Right atrium auricular region (tissue), 2 donors: Measurements from ENCODE around the gene DOCK1. TPM values are rescaled to one million over a fixed set of nuclear protein-coding genes. Genes with fewer than 3 reads are reported as not detected.

Experiments used
- DNase-seq: peaks from one replicate; pipeline ENCODE4 v3.0.0-alpha.2; 2019; ENCODE audit warnings: low spot score
- H3K27ac ChIP-seq, 2 donors: fragments of 200-600 bp; sonication (generic); 1 replicate in 1 of 2; 2 replicates in 1 of 2; pipeline ENCODE4 v1.5.1; 2016 to 2019
- H3K27me3 ChIP-seq, 2 donors: fragments of 200-600 bp; sonication (generic); one replicate each; pipeline versions ENCODE4 v1.5.1 to v1.6.0; 2017 to 2019
- H3K36me3 ChIP-seq: fragments of 200-600 bp; sonication (generic); one replicate; pipeline ENCODE4 v1.5.1; 2016
- H3K4me1 ChIP-seq, 2 donors: fragments of 200-600 bp; sonication (generic); one replicate each; pipeline versions ENCODE4 v1.5.1 to v1.6.0; 2017 to 2019
- H3K4me3 ChIP-seq, 2 donors: fragments of 200-600 bp; sonication (generic); 1 replicate in 1 of 2; 2 replicates in 1 of 2; pipeline ENCODE4 v1.5.1; 2017 to 2019; ENCODE audit warnings: mild to moderate bottlenecking in 1 of 2, moderate library complexity in 1 of 2
- H3K9me3 ChIP-seq, 2 donors: fragments of 200-600 bp; sonication (generic); one replicate each; pipeline ENCODE4 v1.5.1; 2019
- total RNA-seq, 2 donors: library from RNA; depleted of rRNA; stranded (reverse); fragments of >200 nt; gene quantifications; one replicate each; pipeline ENCODE4 v1.1.0, GENCODE V29; 2016
- TF ChIP-seq, protein P1 (sequence below), 2 donors: fragments of 200-600 bp; sonication (generic); IDR thresholded peaks; one replicate each; pipeline ENCODE4 v1.5.1; 2019; ENCODE audit warnings: antibody characterized with exemption in 2 of 2

DOCK1 gene
- total RNA-seq, 2 donors from 2014 or later = 13.0 to 16.8 TPM

DNA sequence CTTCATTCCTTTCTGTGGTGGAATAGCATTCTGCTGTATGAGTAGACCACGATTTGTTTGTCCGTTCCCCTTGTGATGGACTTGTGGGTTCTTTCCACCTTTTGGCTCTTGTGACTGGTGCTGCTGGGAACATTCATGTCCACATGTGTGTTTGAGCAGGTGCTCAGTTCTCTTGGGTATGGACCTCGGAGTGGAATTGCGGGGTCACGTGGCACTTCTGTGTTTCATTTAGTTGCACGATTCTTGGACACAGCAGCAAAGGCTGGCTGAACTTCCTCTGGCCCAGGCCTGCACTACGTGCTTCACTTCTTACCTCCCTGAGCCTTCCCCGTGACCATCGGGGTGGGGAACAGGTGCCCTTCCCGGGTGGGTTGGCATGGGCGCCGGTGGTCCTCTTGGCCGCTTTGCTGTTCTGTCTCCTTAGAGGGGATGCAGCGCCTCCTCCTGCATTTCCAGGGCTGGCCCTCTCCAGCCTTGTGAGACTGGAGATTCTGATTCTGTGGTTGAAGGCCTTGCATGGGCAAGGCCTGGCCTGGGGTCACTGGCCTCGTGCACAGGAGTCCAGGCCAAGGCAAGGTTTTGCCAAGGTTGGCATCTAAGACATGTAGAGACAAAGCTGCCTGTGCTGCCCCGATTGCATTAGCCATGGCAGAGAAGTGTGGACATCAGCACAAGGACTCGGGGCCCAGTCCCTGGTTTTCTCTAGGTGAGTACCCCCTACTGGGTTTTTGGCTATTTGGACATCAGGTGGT is 25.1 kb downstream of the DOCK1 start:
- Histone ChIP-seq H3K9me3 (no peaks in the 10 kb centered on the region), H3K27ac (no peak overlapping the region), H3K36me3 (peaks cover 4% of the 10 kb centered on the region), H3K4me3 (no peak overlapping the region), H3K27me3 (no peaks in the 10 kb centered on the region), H3K4me1 (peaks cover 0 to 31% of the 10 kb centered on the region in 2 donors)
- TF ChIP-seq, protein P1, sequence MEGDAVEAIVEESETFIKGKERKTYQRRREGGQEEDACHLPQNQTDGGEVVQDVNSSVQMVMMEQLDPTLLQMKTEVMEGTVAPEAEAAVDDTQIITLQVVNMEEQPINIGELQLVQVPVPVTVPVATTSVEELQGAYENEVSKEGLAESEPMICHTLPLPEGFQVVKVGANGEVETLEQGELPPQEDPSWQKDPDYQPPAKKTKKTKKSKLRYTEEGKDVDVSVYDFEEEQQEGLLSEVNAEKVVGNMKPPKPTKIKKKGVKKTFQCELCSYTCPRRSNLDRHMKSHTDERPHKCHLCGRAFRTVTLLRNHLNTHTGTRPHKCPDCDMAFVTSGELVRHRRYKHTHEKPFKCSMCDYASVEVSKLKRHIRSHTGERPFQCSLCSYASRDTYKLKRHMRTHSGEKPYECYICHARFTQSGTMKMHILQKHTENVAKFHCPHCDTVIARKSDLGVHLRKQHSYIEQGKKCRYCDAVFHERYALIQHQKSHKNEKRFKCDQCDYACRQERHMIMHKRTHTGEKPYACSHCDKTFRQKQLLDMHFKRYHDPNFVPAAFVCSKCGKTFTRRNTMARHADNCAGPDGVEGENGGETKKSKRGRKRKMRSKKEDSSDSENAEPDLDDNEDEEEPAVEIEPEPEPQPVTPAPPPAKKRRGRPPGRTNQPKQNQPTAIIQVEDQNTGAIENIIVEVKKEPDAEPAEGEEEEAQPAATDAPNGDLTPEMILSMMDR (IDR thresholded peaks at IDR 0.05) = no peak
- no peak for DNase-seq

GRCh38 chr10:126930883-126931503 is 25.8 kb downstream of the DOCK1 start:
- peaks cover 0 to 37% of the 10 kb centered on the region in 2 donors for H3K4me1 ChIP-seq
- H3K9me3 ChIP-seq = no peaks in the 10 kb centered on the region
- H3K36me3 ChIP-seq = peaks cover 4% of the 10 kb centered on the region
- no peaks in the 10 kb centered on the region for H3K27me3 ChIP-seq
- DNase-seq = no peak
- peak overlapping the region in 1 of 2 donors; percentile 33 for H3K27ac ChIP-seq
- peak overlapping the region in 1 of 2 donors; percentile 29 for H3K4me3 ChIP-seq
- TF ChIP-seq, protein P1 (IDR thresholded peaks at IDR 0.05) = no peak

GRCh38 chr10:126931544-126931943 is 26.3 kb downstream of the DOCK1 start:
- H3K4me1 ChIP-seq = peaks cover 0 to 37% of the 10 kb centered on the region in 2 donors
- DNase-seq = no peak
- peak overlapping the region in 1 of 2 donors; percentile 29 for H3K4me3 ChIP-seq
- H3K36me3 ChIP-seq = peaks cover 4% of the 10 kb centered on the region
- H3K9me3 ChIP-seq = no peaks in the 10 kb centered on the region
- no peaks in the 10 kb centered on the region for H3K27me3 ChIP-seq
- TF ChIP-seq, protein P1 (IDR thresholded peaks at IDR 0.05) = no peak
- H3K27ac ChIP-seq = peak overlapping the region; percentile 19 to 33

DNA sequence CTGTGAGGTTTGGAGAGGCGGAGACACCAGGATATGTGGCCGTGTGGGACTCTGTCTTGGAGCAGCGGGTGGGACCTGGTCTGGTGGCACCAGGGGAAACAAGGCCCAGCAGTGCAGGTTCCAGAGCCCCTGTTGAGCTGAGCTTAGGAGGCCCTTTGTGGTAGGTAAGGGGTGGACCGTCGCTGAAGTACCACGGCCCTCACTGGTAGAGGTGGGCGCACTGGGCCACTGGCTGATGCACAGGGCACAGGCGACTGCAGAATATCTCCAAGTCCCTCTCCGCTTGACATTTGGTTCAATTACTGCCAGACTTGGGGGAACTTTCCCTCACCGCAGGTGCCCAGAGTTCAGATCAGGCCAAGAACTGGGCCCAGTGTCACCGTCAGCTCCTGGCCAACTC is 27.3 kb downstream of the DOCK1 start:
- TF ChIP-seq, protein P1 (IDR thresholded peaks at IDR 0.05) = no peak
- H3K4me1 ChIP-seq = peaks cover 0 to 37% of the 10 kb centered on the region in 2 donors
- H3K27ac ChIP-seq = no peak overlapping the region
- H3K9me3 ChIP-seq = no peaks in the 10 kb centered on the region
- no peaks in the 10 kb centered on the region for H3K27me3 ChIP-seq
- H3K36me3 ChIP-seq = peaks cover 4% of the 10 kb centered on the region
- H3K4me3 ChIP-seq = no peak overlapping the region
- DNase-seq = no peak

- H3K27ac ChIP-seq = no peak overlapping the region
- H3K27me3 ChIP-seq = no peaks in the 10 kb centered on the region
- no peaks in the 10 kb centered on the region for H3K9me3 ChIP-seq
- no peaks in the 10 kb centered on the region for H3K36me3 ChIP-seq
- TF ChIP-seq, protein P1 (IDR thresholded peaks at IDR 0.05) = no peak
- H3K4me3 ChIP-seq = no peak overlapping the region
- no peak for DNase-seq
- H3K4me1 ChIP-seq = peaks cover 0 to 37% of the 10 kb centered on the region in 2 donors
These were observed 27.9 kb downstream of the DOCK1 start for GRCh38 chr10:126933116-126933515.
